Suppressor macrophage treated with lipopolysaccharide for 1 hour (primary cell): ENCODE measurements around the gene MYO1H.
A peak's percentile ranks its signal among the peaks of the same experiment; 100 is the strongest.
"Not testable (repeated sequence)": the region's sequence is repeated elsewhere in the genome, so short reads cannot be mapped to it uniquely, and the experiment has no call there.

Experiments used
- DNase-seq, 3 donors: peaks; one replicate each; pipeline ENCODE4 v3.0.0-alpha.2; 2020 to 2022

The MYO1H gene

GRCh38 chr12:109473526-109474270, 126.0 kb downstream of the MYO1H start:
- not testable (repeated sequence) for DNase-seq

DNA sequence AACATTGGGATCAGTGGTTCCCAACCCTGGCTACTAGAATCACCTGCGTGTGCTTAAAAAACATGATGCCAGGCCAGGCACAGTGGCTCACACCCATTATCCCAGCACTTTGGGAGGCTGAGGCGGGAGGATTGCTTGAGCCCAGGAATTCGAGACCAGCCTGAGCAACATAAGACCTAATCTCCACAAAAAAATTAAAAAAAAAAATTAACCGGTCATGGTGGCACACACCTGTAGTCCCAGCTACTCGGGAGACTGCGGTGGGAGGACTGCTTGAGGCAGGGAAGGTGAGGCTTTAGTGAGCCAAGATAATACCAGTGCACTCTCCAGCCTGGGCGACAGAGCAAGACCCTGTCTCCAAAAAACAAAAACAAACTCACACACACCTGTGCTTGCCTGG, 127.4 kb downstream of the MYO1H start:
- DNase-seq: no peak

DNA sequence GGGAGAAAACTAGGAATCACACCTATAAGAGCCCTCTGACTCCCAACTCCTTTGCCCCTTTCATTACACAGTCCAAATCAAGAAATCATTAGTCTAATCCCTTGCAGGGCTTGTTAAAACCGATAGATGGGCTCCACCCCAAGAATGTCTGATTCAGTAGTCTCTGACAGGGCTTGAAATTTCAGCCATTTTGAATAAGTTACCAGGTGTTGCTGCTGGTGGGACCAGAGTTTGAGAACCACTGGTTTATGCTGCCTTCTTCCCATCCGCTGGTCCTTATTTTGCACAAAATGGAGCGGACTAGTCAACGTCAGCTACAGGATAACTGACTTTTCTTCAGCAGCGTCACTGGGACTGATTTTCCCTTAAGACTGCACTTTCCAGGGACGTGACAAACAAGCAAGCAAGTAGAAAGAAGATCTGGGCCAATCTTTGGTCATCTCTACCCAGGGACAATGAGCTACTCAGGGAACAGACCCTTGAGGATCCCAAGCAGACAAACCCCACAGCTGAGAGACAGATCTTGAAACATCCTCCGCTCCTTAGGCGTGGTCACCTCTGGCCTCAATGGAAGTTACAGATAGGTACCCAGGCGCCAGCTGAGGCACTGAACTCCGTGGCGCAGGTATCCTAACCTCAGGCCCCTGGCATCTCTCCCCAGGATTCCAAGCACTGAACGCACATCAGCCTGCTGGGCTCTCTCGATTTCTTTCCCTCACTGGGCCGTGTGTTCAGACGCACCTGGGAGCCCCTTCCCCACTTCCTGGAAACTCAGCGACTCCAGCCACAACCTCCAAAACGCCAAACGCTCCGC, 128.5 kb downstream of the MYO1H start:
- DNase-seq: no peak

DNA sequence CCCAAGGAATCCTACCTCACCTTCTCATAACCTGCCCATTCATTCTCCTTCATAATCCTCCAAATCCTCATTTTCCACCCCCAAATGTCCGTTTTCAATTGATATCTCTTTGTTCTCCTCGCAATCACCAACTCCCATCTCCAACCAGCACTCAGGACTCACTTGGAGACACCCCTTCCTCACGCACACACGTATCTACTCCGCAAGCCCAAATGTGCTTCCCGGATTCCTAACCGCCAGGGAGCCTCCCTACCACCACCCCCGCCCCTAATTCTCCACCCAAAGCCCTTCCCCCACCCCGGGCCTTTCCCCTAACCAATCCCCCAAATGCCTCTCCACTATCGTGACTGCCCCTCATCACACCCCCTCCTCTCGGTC, 129.1 kb downstream of the MYO1H start:
- DNase-seq: no peak

DNA sequence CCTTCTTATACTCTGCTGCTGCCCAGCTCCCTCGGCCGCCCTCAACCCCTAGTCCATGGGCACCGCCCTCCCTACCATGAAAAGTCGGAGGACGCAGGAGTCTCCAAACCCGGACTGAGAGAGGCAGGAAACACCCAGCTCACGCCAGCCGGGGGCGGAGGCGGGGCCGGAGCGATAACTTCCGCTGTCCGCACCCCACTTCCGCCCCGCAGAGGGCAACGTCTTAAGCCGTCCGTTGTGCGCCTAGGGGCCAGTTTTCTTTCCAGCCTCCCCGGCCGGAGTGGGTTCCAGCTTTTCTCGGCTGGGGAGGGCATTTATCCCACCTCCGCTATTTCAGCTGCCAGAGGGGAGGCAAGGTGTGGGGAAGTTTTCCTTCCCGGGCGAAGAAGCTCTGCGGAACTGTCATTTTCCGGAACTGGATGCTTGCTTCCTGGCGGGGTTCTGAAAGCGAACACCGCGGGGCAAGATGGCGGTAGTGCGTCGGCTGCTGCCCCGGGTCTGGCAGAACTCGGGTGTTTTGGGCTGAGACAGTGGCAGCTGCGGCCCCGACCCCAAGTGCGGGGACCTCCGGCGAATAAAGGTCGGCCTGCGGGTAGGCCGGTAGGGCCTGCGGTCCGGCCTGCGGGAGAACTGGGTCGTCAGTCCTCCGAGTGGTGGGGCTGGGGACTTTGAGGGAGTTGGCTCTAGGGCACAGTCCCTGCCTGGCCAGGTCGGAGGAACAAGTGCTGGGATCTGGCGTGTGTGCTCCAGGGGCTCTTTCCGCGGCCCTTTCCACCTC, 129.7 kb downstream of the MYO1H start, which contains the start of the genes KCTD10 and UBE3B:
Gene KCTD10 (minus strand): TSS at position 116 of the 778 bp plus-strand sequence. CDS start 38 bp downstream, at position 78.
Gene UBE3B (plus strand): TSS at position 450 of the 778 bp plus-strand sequence. CDS start 5,918 bp downstream, outside the sequence.
- DNase-seq: peak; percentile 95 to 97 (median 96)

DNA sequence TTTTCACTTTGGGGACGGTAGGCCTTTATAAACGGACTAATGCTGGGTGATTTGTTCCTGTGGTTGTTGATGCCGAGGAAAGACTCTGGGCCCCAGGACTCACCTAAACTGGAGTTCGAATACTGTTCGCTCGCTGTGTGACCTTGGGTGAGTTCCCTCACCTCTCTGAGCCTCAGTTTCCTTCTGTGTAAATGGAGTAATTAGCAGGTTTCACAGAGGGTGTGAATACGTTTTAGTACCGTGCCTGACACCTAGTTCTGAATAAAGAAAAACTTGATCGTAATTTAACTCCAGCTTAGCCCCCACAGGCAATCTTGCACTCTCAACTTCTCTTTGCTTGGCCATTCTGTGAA, 130.2 kb downstream of the MYO1H start:
- no peak for DNase-seq

GRCh38 chr12:109479761-109480160, 132.1 kb downstream of the MYO1H start:
- DNase-seq: no peak

DNA sequence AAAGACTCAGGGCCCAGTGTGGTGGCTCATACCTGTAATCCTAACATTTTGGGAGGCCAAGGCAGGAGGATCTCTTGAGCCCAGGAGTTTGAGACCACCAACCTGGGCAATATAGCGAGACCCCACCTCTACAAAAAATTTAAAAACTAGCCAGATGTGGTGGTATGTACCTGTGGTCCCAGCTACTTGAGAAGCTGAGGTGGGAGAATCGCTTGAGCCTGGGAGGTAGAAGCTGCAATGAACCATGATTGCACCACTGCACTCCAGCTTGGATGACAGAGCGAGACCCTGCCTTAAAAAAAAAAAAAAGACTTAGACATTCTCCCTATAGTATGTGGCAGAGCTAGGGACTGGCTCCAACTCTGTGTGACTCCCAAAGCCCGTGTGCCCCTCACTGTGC, 132.7 kb downstream of the MYO1H start:
- no peak for DNase-seq

GRCh38 chr12:109481863-109482262, 134.2 kb downstream of the MYO1H start:
- no peak for DNase-seq

GRCh38 chr12:109482491-109482890, 134.8 kb downstream of the MYO1H start:
- no peak for DNase-seq

DNA sequence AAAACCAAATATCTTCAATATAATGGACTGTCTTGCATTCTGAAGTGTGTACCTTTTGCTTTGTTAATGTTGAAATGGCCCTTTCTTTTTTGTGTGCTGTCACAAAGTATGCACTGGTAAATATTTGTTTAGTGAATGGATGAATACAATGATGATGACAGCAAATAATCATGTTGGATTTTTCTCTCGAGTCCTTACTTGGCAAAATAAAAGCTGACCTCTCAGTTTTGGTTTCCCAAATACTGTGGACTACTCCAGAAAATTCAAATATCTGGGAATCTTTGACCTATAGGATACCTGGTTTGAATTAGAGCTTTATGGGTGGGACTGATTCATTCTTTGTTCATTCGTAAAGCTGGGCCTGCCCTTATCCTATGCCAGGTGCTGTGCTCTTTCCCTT, 135.2 kb downstream of the MYO1H start:
- no peak for DNase-seq

DNA sequence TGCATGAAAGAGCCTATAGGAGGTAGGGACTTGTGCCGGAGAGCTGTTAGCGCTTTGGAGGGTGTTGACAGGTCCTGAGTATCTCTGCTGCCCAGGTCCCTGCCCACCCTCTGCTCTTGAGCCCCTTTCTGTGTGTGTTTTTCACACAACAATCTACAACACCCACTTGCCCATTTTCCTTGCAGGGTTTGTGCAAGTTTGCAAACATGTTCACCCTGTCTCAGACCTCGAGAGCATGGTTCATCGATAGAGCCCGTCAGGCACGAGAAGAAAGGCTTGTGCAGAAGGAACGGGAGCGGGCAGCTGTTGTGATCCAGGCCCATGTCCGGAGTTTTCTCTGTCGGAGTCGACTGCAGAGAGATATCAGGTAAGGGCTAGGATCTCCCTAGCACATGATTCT, 135.6 kb downstream of the MYO1H start:
- no peak for DNase-seq

DNA sequence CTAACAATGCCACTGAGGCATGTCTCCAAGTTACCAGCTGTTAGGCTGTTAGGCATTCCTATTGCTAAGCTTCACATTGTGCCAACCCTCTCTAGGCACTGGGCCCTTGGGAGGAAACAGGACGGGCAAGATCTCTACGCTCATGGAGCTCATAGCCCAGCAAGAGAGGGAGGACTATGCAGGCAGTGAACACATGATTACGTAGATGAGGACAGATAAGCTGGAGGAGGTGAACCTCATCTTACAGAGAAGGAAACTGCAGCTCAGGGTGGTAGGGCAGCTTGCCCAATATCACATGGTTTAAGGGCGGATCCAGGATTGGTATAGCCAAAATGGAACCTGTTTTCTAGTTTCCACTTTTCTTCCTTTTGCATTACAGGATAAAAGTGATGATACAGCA, 137.5 kb downstream of the MYO1H start:
- DNase-seq: no peak

DNA sequence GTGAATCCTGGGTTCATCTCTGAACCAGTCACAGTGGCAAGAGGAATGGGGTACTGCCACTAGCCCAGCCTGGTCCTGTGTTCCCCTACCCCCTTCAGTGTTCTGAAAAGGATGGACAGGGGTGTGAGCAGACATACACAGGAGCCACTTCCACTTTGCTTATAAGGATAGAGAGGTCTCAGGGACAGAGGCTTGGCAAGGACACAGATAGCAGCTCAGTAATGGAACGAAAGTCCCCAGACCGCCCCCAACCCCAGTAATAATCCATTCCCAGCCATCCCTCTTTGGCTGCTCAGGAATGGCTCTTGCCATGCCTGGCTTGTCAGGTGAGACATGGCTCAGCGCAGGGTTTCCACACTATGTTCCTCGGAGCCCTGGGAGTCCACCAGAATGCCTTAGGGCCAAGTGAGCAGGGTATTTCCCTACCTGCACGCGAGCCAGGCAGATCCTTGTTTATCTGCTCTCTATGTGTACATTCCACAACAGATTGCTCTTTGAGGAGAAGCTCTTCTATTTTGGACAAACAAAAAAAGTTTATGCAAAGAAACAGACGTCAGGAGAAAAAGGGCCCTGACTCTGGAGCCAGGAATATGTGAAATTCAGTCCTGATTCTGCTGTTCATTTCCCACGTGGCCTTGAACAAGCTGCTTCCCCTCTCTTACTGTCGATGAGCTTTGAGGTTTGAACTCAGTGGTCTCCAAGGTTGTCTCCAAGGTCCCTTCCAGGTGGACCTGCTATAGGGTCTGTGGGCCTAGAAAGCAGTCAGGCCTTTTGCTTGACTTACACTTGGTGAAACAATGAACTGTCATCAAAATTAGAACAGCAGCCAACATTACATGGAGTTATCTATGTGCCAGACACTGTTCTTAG, 139.7 kb downstream of the MYO1H start:
- no peak for DNase-seq

- no peak for DNase-seq
These were observed 140.5 kb downstream of the MYO1H start for GRCh38 chr12:109488051-109488665.

DNA sequence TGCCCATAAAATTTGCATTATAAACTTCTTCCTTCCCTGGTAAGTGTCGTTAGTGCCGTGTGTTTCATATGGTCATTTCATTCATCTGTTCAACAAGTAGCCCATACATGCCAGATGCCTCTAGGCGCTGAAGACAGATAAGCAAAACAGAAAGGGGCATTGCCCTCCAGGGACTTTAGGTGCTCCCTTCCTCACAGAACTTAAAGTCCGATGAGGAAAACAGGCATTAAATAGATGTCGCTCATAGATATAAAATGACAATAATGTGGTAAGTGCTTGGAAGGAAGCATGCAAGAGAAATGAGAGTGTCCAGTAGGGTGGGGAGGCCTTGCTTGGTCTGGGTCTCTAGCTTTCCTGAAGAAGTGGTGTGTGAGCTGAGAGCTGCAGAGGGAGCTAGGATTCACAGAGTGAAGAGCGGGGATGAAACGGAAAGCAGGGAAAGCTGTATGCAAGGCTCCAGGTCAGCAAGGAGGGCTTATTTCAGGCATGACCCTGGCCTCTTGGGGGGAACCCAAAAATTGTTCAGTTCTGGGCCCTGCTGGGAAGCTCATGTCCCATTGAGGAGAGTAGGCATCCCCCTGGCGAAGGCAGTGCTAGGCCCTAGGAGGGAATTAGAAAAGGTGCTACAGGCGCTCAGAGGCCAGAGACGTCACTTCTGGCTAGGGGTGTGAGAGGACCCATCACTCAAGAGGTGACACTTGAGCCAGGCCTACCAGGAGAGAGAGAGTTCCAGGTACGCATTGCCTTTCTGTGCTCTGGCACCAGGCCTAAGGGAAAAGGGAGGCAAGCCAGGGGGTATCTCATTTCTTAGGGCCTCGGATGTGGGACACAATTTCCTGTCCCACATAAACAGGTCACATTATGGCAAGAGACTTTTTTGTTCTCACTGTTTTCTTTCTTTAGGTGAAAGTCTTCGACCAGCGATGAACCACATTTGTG, 141.6 kb downstream of the MYO1H start:
- DNase-seq: no peak

DNA sequence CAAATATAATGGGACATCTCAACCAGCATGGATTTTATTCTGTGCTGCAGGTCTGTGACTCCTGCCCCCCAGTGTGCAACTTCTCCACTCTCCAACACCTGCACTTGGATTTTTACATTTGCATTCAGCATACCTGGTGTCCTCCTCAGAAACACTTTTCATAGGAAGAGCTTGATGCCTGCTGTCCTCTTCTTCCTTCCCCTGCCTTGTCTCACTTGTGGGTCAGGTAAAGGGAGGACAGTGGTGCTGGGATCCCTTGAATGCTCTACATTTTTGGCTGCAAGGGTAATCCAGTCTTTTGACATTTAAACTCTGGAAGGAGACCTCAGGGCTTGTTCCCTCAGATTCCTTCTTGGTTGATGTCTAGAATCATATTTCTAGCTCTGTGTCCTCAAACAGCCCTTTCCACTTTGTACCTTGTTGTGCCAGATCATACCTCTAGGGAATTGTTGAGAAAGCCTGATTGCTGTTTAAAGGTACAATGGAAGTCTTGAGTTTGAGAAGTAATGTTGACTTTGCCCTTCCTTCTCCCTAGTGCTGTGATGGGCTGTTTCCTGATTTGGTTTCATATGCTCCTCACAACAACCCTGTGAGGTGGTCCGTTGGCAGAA, 142.4 kb downstream of the MYO1H start:
- no peak for DNase-seq

- DNase-seq: no peak
These were observed 144.0 kb downstream of the MYO1H start for GRCh38 chr12:109491671-109492070.

GRCh38 chr12:109492371-109492770, 144.7 kb downstream of the MYO1H start:
- no peak for DNase-seq

- no peak for DNase-seq
These were observed 145.4 kb downstream of the MYO1H start for GRCh38 chr12:109493090-109493489.
